GM12878 (cell line): ENCODE results near the gene ACRBP. TPM values are rescaled to one million over a fixed set of nuclear protein-coding genes. Genes with fewer than 3 reads are reported as not detected.
A peak's percentile ranks its signal among the peaks of the same experiment; 100 is the strongest.

ENCODE experiments used
- ATAC-seq: fragments of 200-7000 bp; cut with Tn5 transposase; 3 replicates; pipeline ENCODE4 v1.9.1; 2020; ENCODE audit warnings: mild to moderate bottlenecking, moderate library complexity
- BruUV-seq: library from RNA; stranded (reverse); fragments of 400-500 nt; replicated peaks from 2 replicates; lab custom pipeline; 2021; lab: Mats Ljungman, UMichigan
- CTCF ChIA-PET: fragments of 300-600 bp; sonication (Branson Sonifier 250); formaldehyde crosslinking; extraction: SDS; loops from one replicate; lab custom pipeline; 2021; ENCODE audit warnings: inconsistent platforms; lab: Yijun Ruan, JAX
- POLR2A ChIA-PET: fragments of 350-600 bp; formaldehyde crosslinking; extraction: SDS; loops from one replicate; lab custom pipeline; 2021; ENCODE audit warnings: inconsistent platforms; lab: Charles Lee
- RAD21 ChIA-PET: fragments of 300-600 bp; sonication (Branson Sonifier 250); formaldehyde crosslinking; loops from one replicate; lab custom pipeline; 2023; ENCODE audit warnings: antibody characterized with exemption; ENCODE audit not compliant: unreplicated experiment; lab: Charles Lee
- SMC1A ChIA-PET: fragments of 300-600 bp; sonication (Branson Sonifier 250); formaldehyde crosslinking; loops from one replicate; lab custom pipeline; 2023; ENCODE audit not compliant: unreplicated experiment, uncharacterized antibody; lab: Charles Lee
- DNase-seq: peaks from one replicate; pipeline ENCODE4 v3.0.0-alpha.2; 2011; ENCODE audit warnings: low read depth, low spot score
- FAIRE-seq: peaks from 3 replicates; lab custom pipeline; 2011; peaks lifted over from hg19 to GRCh38; lab: Jason Lieb, UNC
- H2AFZ ChIP-seq: 2 replicates; pipeline ENCODE4 v1.6.0; 2011; ENCODE audit warnings: low read depth, low read length, control low read depth; ENCODE audit not compliant: control insufficient read depth
- H3K27ac ChIP-seq: 2 replicates; pipeline ENCODE4 v1.5.1; 2011; ENCODE audit warnings: control low read depth; ENCODE audit not compliant: control insufficient read depth, insufficient read depth
- H3K27me3 ChIP-seq, 2 experiments: replicated peaks in 1 of 2; 2 replicates each; pipeline versions ENCODE4 v1.6.0 to v1.6.1; 2011; ENCODE audit warnings: low read length in 1 of 2; ENCODE audit not compliant: control insufficient read depth in 2 of 2, insufficient read depth in 2 of 2
- H3K36me3 ChIP-seq, 2 experiments: 2 replicates each; pipeline ENCODE4 v1.5.1; 2011; ENCODE audit warnings: low read length in 1 of 2; ENCODE audit not compliant: control insufficient read depth in 2 of 2, insufficient read depth in 2 of 2
- H3K4me1 ChIP-seq: 2 replicates; pipeline ENCODE4 v1.6.1; 2011; ENCODE audit warnings: mild to moderate bottlenecking, low read length, moderate library complexity, mixed read lengths; ENCODE audit not compliant: control insufficient read depth, insufficient read depth
- H3K4me2 ChIP-seq: 2 replicates; pipeline ENCODE4 v1.6.0; 2011; ENCODE audit warnings: control low read depth; ENCODE audit not compliant: control insufficient read depth, insufficient read depth
- H3K4me3 ChIP-seq: fragments of 200-600 bp; sonication (generic); 2 replicates; pipeline ENCODE4 v1.5.1; 2016
- H3K79me2 ChIP-seq: 2 replicates; pipeline ENCODE4 v1.6.0; 2011; ENCODE audit warnings: low read length; ENCODE audit not compliant: control insufficient read depth, insufficient read depth
- H3K9ac ChIP-seq: 2 replicates; pipeline ENCODE4 v1.8.0; 2011; ENCODE audit warnings: low read length, control low read depth, mixed read lengths; ENCODE audit not compliant: control insufficient read depth, insufficient read depth
- H3K9me3 ChIP-seq: replicated peaks from 3 replicates; pipeline ENCODE4 v1.5.1; 2011; ENCODE audit warnings: mild to moderate bottlenecking, low read length; ENCODE audit not compliant: control insufficient read depth, insufficient read depth
- H4K20me1 ChIP-seq: 2 replicates; pipeline ENCODE4 v1.6.0; 2011; ENCODE audit not compliant: control insufficient read depth, insufficient read depth
- E2F4 ChIP-seq: IDR thresholded peaks from 2 replicates; pipeline ENCODE4 v1.6.1; 2012; ENCODE audit warnings: low read depth, low read length, improper control_type of control experiment
- GABPA ChIP-seq: IDR thresholded peaks from 2 replicates; pipeline ENCODE4 v1.6.1; 2014; ENCODE audit warnings: antibody characterized with exemption, low read depth, mild to moderate bottlenecking, inconsistent platforms
- HCFC1 ChIP-seq: fragments of 150-350 bp; IDR thresholded peaks from 2 replicates; pipeline ENCODE4 v1.6.1; 2014; ENCODE audit warnings: low read length
- IRF5 ChIP-seq: fragments of 450-650 bp; IDR thresholded peaks from 2 replicates; pipeline ENCODE4 v1.6.1; 2017; ENCODE audit warnings: borderline replicate concordance
- LARP7 ChIP-seq: fragments of 450-650 bp; IDR thresholded peaks from 2 replicates; pipeline ENCODE4 v1.6.1; 2017; ENCODE audit warnings: mild to moderate bottlenecking
- NBN ChIP-seq: fragments of 450-650 bp; IDR thresholded peaks from 2 replicates; pipeline ENCODE4 v1.6.1; 2016
- PRDM15 ChIP-seq: fragments of 450-650 bp; formaldehyde crosslinking; IDR thresholded peaks from 2 replicates; pipeline ENCODE4 v1.4.0; 2020; ENCODE audit warnings: mild to moderate bottlenecking, moderate library complexity
- RB1 ChIP-seq: fragments of 450-650 bp; formaldehyde crosslinking; IDR thresholded peaks from 2 replicates; pipeline ENCODE4 v1.6.1; 2017; ENCODE audit warnings: mild to moderate bottlenecking, borderline replicate concordance
- RUNX3 ChIP-seq: IDR thresholded peaks from 2 replicates; pipeline ENCODE4 v1.6.1; 2012; ENCODE audit warnings: low read length, inconsistent platforms
- TCF12 ChIP-seq: IDR thresholded peaks from 2 replicates; pipeline ENCODE4 v1.6.1; 2011; ENCODE audit warnings: low read depth, mild to moderate bottlenecking, low read length
- TCF3 ChIP-seq: IDR thresholded peaks from 2 replicates; pipeline ENCODE4 v1.6.1; 2012; ENCODE audit warnings: low read depth, mild to moderate bottlenecking, low read length, borderline replicate concordance; ENCODE audit not compliant: insufficient read depth
- YBX1 ChIP-seq: fragments of 450-650 bp; IDR thresholded peaks from 2 replicates; pipeline ENCODE4 v1.6.1; 2016; ENCODE audit warnings: antibody characterized with exemption
- ZNF207 ChIP-seq: fragments of 450-650 bp; IDR thresholded peaks from 2 replicates; pipeline ENCODE4 v1.6.1; 2014; ENCODE audit warnings: antibody characterized with exemption, mild to moderate bottlenecking, borderline replicate concordance
- ZSCAN29 ChIP-seq: fragments of 450-650 bp; IDR thresholded peaks from 2 replicates; pipeline ENCODE4 v1.6.1; 2017; ENCODE audit warnings: mild to moderate bottlenecking, moderate library complexity
- WGBS: methylation state at CpG from one replicate; pipeline ENCODE4 v1.1.6; 2016; ENCODE audit warnings: low lambda C conversion rate; ENCODE audit not compliant: insufficient replicate concordance, insufficient coverage; ENCODE audit errors: missing lambda C conversion rate; 5-methylcytosine and 5-hydroxymethylcytosine counted together
- in situ Hi-C: fragments of 300-500 bp; cut with MboI; formaldehyde crosslinking; loops from 9 replicates; pipeline ENCODE4 v1.14.3; 2018; ENCODE audit warnings: mixed read lengths
- intact Hi-C: fragments of 100-400 bp; cut with micrococcal nuclease; formaldehyde crosslinking; loops from one replicate; pipeline ENCODE4 v1.14.2; 2022; ENCODE audit not compliant: unreplicated experiment
- polyA plus RNA-seq, 11 experiments: library from polyadenylated mRNA; depleted of rRNA in 4 of 11; unstranded in 6 of 11; stranded (reverse) in 5 of 11; fragments of >200 nt; fragmentation: Nextera tagmentation in 4 of 11; fragmentation: Illumina TruSeq in 1 of 11; extraction: Ambion mirVana in 4 of 11; extraction: Trizol in 1 of 11; gene quantifications; 1 replicate in 1 of 11; 2 replicates in 10 of 11; pipeline versions ENCODE4 v1.2.1 to v1.2.3, GENCODE V29; 2011 to 2016; ENCODE audit warnings: inconsistent platforms in 2 of 11, missing spikeins in 2 of 11, low read depth in 1 of 11
- total RNA-seq, 4 experiments: library from RNA; depleted of rRNA in 3 of 4; stranded (reverse); fragments of >200 nt in 3 of 4; fragmentation: Illumina TruSeq in 1 of 4; extraction: Trizol in 1 of 4; gene quantifications; 2 replicates each; pipeline versions ENCODE4 v1.2.1 to v1.2.3, GENCODE V29; 2013 to 2021

ACRBP gene
- total and polyA plus RNA-seq, 10 of the 15 experiments (the other 5 are each of a cell fraction or from before 2014, with no cell fraction given): 0.54 to 1.4 (median 0.87) TPM

DNA sequence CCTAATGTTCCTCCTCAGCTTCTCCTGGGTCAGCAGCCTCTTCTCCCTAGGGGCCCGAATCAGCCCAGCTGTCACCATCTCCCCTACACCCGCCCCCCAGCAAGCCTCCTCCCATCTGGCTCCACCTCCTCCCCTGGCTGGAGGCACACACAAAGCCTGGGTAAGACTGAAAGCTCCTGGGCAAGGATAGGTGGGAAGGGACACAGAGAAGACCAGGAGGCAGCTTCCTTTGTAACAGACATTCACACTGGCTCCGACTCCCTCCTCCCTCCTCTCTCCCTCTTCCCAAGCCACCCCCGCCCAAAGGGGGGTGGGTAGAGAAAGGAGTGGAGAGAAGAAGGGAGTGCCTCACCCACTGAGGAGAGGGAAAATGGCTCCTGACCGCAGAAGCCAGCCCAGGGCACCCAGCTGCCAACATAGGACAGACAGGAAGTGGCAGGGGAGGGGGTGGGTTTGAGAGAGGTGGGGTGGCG lies 44.1 kb downstream of the ACRBP start:
- ChIA-PET SMC1A (interaction anchor here (0.8 to 2.7 kb wide), 10 partner anchors 10 to 93 kb away, joined by 3 to 12 read pairs (median 4); no protein-coding TSS in a partner anchor), POLR2A (interaction anchor here (1.1 to 1.7 kb wide), 9 partner anchors 10 to 249 kb away, joined by 3 to 8 read pairs (median 4); partner anchors contain the start of genes USP5, VAMP1 and ZNF384), RAD21 (interaction anchor here (0.6 to 1.5 kb wide), 5 partner anchors 17 to 93 kb away, joined by 3 to 5 read pairs (median 3); no protein-coding TSS in a partner anchor), CTCF (interaction anchor here (0.8 to 4.9 kb wide), 12 partner anchors 13 to 86 kb away, joined by 3 to 43 read pairs (median 4); partner anchors contain the start of gene ZNF384)
- in situ Hi-C loops: no loop called here
- intact Hi-C loops: no loop called here
- Histone ChIP-seq H3K79me2 (peaks cover 49% of the 10 kb centered on the region), H3K4me1 (peaks cover 20% of the 10 kb centered on the region), H3K36me3 (peaks cover 25 to 33% of the 10 kb centered on the region in 2 experiments), H3K27ac (peak overlapping the region; percentile 13; the same call in 1 of the 2 replicates), H4K20me1 (peaks cover 14% of the 10 kb centered on the region), H2AFZ (no peak overlapping the region), H3K4me3 (peak overlapping the region; percentile 99; the same call in 1 of the 2 replicates), H3K4me2 (peak overlapping the region; percentile 72), H3K9ac (peak overlapping the region; percentile 41; the same call in 1 of the 2 replicates), H3K9me3 (no peaks in the 10 kb centered on the region), H3K27me3 (no peaks in the 10 kb centered on the region)
- DNase-seq (no peak), ATAC-seq (0 out of 3 replicates have a peak, but pooled peaks have one; percentile 4), FAIRE-seq (no peak)
- WGBS: 41% methylated on average over 4 of the region's 6 CpGs
- BruUV-seq: no TSS peak
- no peak for TF ChIP-seq RB1
- TF ChIP-seq HCFC1: no peak
- no peak for TF ChIP-seq GABPA
- no peak for TF ChIP-seq ZNF207
- no peak for TF ChIP-seq YBX1
- TF ChIP-seq NBN: no peak
- TF ChIP-seq ZSCAN29: no peak
- 0 out of 2 replicates have a peak, but pooled peaks have one; percentile 17 for TF ChIP-seq TCF12
- TF ChIP-seq RUNX3: peak; percentile 20; the same call in 1 of the 2 replicates
- TF ChIP-seq PRDM15 (CRISPR knock-in tag): no peak
- no peak for TF ChIP-seq E2F4
- no peak for TF ChIP-seq TCF3
- no peak for TF ChIP-seq IRF5
- TF ChIP-seq LARP7: no peak
